HG03442 (cell line): Measurements from ENCODE around the gene HRH1.
"Not testable (repeated sequence)": the region's sequence is repeated elsewhere in the genome, so short reads cannot be mapped to it uniquely, and the experiment has no call there.

Experiments used
- ATAC-seq: cut with Tn5 transposase; IDR thresholded peaks from one replicate; pipeline ENCODE4 v1.9.1; 2021; ENCODE audit warnings: mild to moderate bottlenecking, moderate library complexity; ENCODE audit not compliant: unreplicated experiment

HRH1 gene

DNA sequence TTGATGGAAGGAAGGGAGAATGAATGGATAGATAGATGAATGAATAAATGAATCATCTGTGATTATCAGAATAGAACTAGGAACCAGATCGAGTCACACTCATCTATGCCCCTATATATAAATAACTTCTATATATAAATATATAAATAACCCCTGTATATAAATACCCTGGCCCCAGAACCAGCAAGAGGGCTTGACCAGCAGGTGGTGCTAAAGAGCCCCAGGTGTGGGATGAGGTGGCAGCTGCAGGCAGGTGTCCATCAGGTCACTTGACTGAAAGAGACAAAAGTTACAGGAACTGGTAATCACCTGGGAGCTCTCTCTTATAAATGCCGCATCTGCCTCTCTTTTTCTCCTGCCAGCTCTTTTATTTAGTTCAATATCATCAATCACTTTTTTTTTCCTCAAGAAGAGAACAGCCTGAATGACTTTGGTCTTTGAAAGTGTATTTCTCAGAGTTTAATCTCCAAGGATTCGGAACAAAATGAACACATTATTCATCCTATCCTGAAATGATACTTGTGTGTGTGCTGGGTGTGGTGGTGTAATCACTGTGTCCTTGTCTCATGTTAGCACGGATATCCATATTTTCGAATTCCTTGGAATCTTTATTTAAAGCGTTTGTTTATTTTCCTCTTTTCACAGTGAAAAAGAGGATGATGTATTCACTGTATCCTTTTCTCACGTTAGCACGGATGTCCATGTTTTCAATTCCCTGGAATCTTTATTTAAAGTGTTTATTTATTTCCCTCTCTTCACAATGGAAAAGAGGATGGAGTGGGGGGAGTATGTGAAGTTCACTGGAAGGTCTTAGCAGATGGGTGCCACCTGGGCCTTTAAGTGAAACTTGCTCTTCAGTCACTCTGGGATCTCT, 82.5 kb downstream of the HRH1 start:
- ATAC-seq: no peak

DNA sequence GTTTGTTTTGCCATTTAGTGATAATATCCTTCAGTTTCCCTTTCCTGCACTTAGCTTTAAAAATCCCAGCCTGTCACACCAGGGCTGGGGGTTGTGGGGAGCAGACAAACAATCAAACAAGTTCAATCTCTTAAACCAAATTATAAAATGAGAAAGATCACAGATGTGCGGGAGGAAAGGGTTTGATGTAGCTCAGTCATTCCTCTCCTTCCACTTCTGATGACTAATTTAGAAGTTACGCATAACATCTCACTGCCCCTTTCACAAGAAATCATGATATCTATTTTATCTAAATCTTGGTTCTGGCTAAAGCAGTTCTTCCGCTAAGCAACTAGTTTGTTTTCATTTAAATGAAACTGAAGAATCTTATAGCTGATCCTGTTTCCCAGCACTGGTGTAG, 83.8 kb downstream of the HRH1 start:
- no peak for ATAC-seq

DNA sequence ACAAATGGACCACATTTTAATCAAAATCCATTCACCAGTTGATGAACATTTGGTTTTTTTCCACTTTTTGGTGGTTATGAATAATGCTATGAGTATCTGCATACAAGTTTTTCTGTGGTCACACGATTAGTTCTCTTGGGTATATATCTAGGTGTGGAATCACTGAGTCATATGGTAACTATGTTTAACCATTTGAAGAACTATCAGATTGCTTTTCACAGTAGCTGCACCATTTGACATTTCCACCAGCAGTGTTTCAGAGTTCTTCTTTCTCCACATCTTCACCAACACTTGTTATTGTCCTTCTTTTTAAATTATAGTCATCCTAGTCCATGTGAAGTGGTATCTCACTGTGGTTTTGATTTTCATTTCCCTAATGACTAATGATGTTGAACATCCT, 84.6 kb downstream of the HRH1 start:
- ATAC-seq: no peak

DNA sequence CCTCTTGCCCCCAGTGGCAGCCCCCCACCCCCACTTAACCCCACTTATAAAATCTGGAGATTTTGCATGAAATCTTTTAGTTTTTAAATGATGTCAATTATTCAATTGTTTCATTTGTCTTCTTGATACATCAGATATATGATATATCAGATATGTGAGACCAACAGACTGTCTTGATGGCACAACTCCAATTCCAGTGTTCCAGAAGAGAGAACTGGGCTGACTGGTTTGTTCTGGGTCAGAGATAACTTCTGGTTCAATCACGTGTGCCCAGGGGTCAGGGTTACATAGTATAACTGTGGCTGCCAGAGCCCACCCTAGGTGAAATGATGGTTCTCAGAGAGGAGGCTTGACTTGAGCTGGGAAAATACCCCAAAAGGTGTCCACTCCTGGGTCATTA, 85.5 kb downstream of the HRH1 start:
- no peak for ATAC-seq

DNA sequence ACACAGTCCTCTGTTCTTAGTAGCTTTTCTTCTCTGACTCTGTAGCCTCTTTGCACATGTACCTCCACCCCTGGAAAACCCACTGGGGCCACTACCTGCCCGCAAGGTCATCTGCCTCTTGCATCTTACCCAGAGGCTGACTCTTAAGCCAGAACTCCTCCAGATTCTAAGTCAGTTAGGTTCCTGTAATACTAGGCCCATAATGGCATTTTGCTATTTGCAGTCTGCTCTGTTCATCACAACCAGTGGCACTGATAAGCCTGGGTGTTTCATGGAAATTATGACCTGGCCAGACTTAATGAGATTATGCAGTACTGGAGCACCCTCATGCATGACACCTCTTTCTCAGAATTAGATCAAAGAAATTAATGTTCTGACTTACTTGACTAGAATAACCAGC, 86.2 kb downstream of the HRH1 start:
- ATAC-seq: no peak

DNA sequence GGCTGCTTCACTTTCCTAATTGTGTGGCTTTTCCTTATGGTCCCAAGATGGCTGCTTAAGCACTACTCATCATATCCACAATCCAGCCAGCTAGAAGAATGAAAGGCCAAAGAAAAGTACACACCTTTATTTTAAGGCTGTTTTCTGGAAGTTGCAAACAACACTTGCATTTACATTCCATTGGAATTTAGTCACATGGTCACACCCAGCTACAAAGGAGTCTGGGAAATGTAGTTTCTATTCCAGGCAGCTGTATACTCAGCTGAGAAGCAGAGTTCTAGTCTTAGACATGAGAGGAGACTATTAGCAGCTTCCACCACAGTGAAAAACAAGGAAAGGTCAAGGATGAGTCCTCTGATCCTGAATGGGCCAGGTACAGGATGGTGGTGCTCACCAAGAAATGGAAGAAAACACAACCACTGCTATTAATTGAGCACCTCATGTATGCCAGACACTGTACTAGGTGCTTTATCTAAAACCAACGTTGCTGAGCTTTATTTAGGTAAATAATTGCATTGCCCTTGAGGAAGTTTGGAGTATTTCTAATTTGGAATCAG, 89.9 kb downstream of the HRH1 start:
- ATAC-seq: no peak

DNA sequence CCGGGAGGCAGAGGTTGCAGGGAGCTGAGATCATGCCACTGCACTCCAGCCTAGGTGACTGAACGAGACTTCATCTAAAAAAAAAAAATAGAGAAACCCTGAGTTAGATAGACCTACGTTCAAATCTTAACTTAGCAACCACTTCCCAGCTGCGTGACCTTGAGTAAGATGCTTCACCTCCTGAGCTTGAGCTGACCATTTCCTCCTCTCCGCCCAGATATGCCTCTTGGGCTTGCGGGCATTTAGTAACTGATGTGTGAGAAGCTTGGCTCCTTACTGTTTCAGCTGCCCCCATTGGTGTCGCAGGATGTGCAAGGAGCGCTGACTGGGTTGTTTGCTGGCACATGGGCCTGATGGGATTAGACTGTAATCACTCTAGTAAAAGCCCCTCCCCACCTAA, 91.0 kb downstream of the HRH1 start:
- ATAC-seq: no peak

DNA sequence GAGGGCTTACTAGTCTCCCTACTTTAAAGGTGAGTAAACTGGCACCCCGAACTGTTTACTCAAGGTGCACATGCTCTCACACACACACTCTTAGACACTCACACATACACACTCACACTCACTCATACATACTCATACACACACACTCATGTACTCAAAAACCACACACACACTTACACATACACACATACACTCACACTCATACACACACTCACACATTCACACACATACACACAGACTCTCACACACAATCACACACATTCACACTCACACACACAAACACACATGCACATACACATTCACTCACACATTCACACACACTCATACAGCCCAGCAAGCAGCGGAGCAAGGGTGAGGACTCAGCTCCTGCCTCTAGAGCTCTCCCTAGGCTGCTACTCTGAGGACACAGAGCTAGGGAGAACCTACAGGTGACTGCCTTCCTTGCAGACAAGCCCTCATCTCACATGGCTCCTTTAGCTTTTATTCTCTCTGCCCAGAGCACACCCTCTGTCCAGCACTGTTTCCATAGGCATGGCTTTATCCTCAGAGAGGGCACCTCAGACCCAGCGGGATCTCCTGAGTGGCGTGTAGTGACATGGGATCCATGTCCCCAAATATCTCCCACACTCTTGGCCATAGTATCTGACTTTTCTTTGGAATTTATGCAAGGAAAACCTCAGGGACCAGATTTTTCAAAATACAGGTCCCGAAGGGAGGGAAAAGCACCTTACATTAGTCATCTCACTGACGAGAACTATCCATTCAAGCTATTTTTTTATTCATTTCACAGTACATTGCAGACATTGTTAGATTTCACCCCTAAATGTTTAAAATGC, 91.8 kb downstream of the HRH1 start:
- no peak for ATAC-seq

DNA sequence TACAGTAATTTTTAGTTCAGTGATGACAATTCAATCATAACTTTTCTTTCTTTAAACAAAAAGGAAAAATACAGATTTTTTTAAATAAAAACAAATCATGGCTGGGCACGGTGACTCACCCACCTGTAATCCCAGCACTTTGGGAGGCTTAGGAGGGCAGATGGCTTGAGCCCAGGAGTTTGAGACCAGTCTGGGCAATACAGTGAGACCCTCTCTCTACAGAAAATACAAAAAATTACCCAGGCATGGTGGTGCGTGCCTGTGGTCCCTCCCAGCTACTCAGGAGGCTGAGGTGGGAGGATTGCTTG, 92.3 kb downstream of the HRH1 start:
- no peak for ATAC-seq

DNA sequence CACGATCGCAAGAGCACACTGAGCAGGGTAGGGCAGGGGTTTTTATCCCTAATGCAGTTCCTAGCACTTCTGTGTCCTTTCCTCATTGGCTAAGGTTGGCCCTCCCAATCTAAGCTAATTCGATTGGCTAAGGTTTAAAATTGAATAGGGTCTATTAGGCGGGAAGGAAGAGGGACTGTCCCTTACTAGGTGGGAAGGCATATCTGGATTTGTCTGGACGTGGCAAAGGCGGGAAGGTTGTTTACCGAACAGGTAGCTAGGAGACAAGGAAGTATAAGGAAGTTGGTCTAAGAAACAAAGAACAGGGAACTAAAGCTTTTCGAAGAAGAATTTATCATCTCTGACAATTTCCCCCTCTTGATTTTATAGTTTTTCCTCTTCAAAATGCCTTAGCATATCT, 93.1 kb downstream of the HRH1 start:
- no peak for ATAC-seq

DNA sequence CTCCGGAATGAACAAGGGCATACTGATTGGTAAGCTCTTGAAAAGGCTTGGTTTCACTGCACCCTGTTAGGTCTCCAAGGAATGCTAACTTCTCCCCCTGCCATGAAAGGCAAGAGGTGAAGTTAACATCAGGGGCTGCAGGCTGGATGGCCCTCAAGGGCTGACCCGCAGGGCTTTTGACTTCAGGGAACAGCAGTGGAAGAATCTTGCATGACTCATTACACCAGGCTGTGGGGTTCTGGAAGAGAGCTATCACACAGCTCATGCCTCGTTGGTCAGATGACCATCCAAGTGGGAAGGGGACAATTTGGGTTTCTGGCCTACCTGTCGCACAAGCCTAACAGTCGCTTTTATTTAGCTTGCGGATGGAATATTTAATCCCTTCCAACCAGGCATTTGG, 94.3 kb downstream of the HRH1 start:
- ATAC-seq: no peak

DNA sequence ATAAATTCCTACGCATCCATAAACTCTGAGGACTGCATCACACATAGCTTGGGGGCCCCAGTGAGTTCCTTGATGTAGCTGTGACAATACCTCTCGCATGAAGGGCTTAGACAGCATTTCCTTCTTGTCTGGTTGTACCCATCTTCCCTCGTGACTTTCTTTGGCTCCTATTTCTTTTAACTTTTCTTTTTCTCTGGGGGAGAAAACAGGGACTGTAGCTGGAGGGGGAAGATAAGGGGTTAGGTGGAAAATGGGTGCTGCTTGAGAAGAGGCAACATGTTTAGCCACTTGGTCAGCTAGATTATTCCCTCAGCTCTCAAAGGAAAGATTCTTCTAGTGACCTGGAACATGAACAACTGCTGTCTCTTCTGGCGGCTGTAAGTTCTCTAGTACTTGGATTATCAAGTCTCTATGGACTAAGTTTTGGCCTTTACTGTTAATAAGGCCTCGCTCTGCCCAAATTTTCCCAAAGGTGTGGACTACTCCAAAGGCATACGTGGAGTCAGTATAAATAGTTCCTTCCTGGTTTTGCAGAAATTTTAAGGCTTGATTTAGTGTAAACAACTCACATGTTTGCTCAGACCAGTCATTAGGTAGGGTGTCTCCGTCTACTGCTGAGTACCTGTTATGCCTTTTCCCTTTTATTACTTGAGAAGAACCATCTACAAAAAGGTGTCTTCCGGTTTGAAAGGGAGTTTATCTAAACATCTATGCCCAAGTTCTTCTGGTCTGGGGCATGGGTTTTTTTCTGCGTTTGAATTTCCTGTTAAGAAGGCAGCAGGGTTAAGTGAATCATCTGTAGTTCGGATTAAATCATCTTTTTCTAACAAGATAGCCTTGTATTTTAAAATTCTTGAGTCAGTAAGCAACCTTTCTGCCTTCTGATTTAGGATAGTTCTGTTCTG, 96.9 kb downstream of the HRH1 start:
- ATAC-seq: no peak

DNA sequence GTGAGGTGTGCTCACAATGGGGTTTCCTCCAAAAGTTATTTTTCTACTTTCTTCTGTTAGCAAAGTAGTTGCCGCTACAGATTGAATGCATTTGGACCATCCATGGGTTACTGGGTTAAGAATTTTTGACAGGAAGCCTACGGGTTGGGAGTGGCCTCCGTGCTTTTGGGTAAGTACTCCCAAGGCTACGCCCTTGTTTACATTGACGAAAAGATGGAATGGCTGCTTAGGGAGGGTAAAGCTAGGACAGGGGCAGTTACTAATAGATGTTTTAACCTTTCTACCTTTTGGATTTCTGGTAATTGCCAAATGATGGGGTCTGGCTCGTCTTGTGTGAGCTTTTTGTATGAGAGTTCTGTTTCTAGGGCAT, 97.5 kb downstream of the HRH1 start:
- no peak for ATAC-seq

DNA sequence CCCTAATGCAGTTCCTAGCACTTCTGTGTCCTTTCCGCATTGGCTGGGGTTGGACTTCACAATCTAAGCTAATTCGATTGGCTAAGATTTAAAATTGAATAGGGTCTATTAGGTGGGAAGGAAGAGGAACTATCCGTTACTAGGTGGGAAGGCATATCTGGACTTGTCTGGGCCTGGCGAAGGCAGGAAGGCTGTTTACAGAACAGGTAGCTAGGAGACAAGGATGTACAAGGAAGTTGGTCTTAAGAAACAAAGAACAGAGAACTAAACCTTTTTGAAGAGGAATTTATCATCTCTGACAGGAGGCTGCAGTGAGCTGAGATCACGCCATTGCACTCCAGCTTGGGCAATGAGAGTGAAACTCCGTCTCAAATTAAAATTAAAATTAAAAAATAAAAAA, 100.6 kb downstream of the HRH1 start:
- ATAC-seq: no peak

DNA sequence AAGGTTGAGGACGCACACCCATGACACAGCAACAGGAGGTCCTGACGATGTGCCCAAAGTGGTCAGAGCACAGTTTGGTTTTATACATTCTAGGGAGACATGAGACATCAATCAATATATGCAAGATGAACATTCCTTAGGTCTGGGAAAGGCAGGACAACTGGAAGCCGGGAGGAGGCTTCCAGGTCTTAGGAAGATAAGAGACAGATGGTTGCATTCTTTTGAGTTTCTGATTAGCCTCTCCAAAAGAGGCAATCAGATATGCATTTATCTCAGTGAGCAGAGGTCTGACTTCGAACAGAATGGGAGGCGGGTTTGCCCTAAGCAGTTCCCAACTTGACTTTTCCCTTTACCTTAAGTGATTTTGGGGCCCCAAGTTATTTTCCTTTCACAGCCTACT, 101.2 kb downstream of the HRH1 start:
- ATAC-seq: not testable (repeated sequence)

DNA sequence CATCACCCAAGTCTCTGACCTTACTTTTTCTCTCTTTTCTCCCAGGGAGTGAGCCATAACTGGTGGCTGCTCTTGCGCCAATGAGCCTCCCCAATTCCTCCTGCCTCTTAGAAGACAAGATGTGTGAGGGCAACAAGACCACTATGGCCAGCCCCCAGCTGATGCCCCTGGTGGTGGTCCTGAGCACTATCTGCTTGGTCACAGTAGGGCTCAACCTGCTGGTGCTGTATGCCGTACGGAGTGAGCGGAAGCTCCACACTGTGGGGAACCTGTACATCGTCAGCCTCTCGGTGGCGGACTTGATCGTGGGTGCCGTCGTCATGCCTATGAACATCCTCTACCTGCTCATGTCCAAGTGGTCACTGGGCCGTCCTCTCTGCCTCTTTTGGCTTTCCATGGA, 104.7 kb downstream of the HRH1 start:
- no peak for ATAC-seq

DNA sequence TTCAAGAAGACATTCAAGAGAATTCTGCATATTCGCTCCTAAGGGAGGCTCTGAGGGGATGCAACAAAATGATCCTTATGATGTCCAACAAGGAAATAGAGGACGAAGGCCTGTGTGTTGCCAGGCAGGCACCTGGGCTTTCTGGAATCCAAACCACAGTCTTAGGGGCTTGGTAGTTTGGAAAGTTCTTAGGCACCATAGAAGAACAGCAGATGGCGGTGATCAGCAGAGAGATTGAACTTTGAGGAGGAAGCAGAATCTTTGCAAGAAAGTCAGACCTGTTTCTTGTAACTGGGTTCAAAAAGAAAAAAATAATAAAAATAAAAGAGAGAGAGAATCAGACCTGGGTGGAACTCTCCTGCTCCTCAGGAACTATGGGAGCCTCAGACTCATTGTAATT, 106.2 kb downstream of the HRH1 start:
- ATAC-seq: no peak

DNA sequence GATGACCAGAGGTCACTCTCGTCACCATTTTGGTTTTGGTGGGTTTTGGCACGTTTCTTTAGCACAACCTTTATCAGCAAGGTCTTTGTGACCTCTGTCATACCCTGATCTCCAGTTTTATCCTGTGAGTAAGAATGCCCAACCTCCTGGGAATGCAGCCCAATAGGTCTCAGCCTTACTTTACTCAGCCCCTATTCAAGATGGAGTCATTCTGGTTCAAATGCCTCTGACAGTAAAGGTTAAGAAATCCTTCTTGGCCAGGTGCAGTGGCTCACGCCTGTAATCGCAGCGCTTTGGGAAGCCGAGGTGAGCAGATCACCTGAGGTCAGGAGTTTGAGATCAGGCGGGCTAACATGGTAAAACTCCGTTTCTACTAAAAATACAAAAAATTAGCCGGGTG, 114.7 kb downstream of the HRH1 start:
- no peak for ATAC-seq

DNA sequence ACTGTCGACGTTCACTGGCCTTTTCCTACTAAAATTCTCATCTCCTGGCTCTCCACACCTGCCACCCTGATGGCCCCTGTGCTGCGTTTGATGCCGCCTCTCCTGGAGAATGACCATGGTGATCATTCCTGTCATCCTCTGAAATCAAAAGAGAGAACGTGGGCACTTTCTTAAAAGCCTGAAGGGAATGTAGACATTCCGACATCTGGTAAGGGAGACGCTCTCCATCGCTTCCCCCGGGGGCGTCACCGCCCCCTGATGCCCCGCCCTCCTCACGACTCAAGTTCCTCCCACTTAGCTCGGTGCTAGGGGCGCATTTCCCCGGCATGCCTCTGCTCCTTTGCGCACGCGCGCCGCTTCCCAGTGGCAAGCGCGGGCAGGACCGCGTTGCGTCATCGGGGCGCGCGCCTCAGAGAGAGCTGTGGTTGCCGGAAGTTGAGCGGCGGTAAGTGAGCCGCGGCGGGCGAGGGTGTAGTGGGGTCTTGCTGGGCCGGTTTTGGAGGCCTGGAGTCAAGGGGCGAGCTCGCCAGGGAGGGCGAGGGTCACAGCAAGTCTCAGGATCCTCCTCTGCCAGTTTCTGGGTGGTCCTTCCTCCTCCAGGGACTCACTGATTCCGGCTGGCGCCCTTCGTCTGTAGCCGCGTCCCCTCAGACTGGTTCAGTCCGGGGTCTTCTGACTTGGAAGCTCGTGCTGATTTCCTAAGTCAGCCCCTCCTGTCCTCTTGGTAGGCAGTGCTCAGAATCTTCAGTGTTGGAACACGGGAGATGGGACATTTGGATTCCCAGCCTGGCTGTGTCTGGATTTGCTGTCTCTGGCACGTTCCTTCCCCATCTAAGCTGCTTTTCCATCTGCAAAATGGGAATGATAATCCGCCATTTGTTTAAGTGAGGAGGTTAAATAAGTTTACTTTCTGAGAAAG, 118.0 kb downstream of the HRH1 start, which contains the start of gene ATG7:
Gene ATG7, plus strand, starts transcription at position 412 of the 919 bp plus-strand sequence. CDS start 26,299 bp downstream, outside the sequence.
- ATAC-seq: peak; percentile 98
